GM19468 (cell line): ENCODE measurements around the gene ANKS6.

Experiments used
- ATAC-seq: cut with Tn5 transposase; IDR thresholded peaks from one replicate; pipeline ENCODE4 v1.9.1; 2021; ENCODE audit warnings: mild to moderate bottlenecking, moderate library complexity, moderate number of reproducible peaks; ENCODE audit not compliant: unreplicated experiment; ENCODE audit errors: extremely low read depth

Gene ANKS6

GRCh38 chr9:98796364-98797101 lies at the start of gene ANKS6:
ANKS6 (minus strand) TSS chr9:98796555; CDS start chr9:98796491, 64 bp downstream.
- peak; percentile 84 for ATAC-seq

GRCh38 chr9:98846081-98846480 lies 49.7 kb upstream of the ANKS6 start:
- no peak for ATAC-seq

GRCh38 chr9:98842510-98842909 lies 46.2 kb upstream of the ANKS6 start:
- no peak for ATAC-seq

- no peak for ATAC-seq
These were observed 43.4 kb upstream of the ANKS6 start for GRCh38 chr9:98839724-98840123.

GRCh38 chr9:98838868-98839565 lies 42.7 kb upstream of the ANKS6 start:
- ATAC-seq = no peak

- ATAC-seq = no peak
These were observed 42.0 kb upstream of the ANKS6 start for GRCh38 chr9:98838155-98838867.

GRCh38 chr9:98837516-98837915 lies 41.2 kb upstream of the ANKS6 start:
- no peak for ATAC-seq

GRCh38 chr9:98836206-98836605 lies 39.9 kb upstream of the ANKS6 start:
- ATAC-seq = no peak

- ATAC-seq = no peak
These were observed 38.0 kb upstream of the ANKS6 start for GRCh38 chr9:98834386-98834785.

GRCh38 chr9:98833090-98833956 lies 37.0 kb upstream of the ANKS6 start:
- no peak for ATAC-seq

GRCh38 chr9:98832768-98833089 lies 36.4 kb upstream of the ANKS6 start:
- no peak for ATAC-seq

GRCh38 chr9:98831696-98832095 lies 35.3 kb upstream of the ANKS6 start:
- ATAC-seq = no peak

GRCh38 chr9:98830554-98830953 lies 34.2 kb upstream of the ANKS6 start:
- ATAC-seq = no peak

- ATAC-seq = no peak
These were observed 33.4 kb upstream of the ANKS6 start for GRCh38 chr9:98829766-98830165.

GRCh38 chr9:98826716-98827115 lies 30.4 kb upstream of the ANKS6 start:
- no peak for ATAC-seq

GRCh38 chr9:98825414-98825813 lies 29.1 kb upstream of the ANKS6 start:
- no peak for ATAC-seq

GRCh38 chr9:98823666-98824334 lies 27.4 kb upstream of the ANKS6 start:
- no peak for ATAC-seq

- ATAC-seq = no peak
These were observed 26.3 kb upstream of the ANKS6 start for GRCh38 chr9:98822661-98823060.

- ATAC-seq = no peak
These were observed 25.5 kb upstream of the ANKS6 start for GRCh38 chr9:98821831-98822230.

GRCh38 chr9:98819231-98819630 lies 22.9 kb upstream of the ANKS6 start:
- ATAC-seq = no peak
